SKM-1 (cell line): Measurements from ENCODE around the gene DYNC2LI1.

Source experiments
- DNase-seq: peaks from one replicate; lab custom pipeline; 2025; ENCODE audit not compliant: unreplicated experiment; lab: John Stamatoyannopoulos, UW

The DYNC2LI1 gene

GRCh38 chr2:43812947-43813346, 39.1 kb downstream of the DYNC2LI1 start:
- no peak for DNase-seq

- no peak for DNase-seq
Measured at GRCh38 chr2:43814711-43815110, 40.9 kb downstream of the DYNC2LI1 start.

GRCh38 chr2:43818761-43819160, 44.9 kb downstream of the DYNC2LI1 start:
- DNase-seq = no peak

- DNase-seq = no peak
Measured at GRCh38 chr2:43819491-43820163, 45.8 kb downstream of the DYNC2LI1 start.

GRCh38 chr2:43822839-43823238, 49.0 kb downstream of the DYNC2LI1 start:
- DNase-seq = no peak

- no peak for DNase-seq
Measured at GRCh38 chr2:43823751-43824150, 49.9 kb downstream of the DYNC2LI1 start.

- no peak for DNase-seq
Measured at GRCh38 chr2:43824512-43824911, 50.7 kb downstream of the DYNC2LI1 start.

- DNase-seq = no peak
Measured at GRCh38 chr2:43824951-43825493, 51.2 kb downstream of the DYNC2LI1 start.

GRCh38 chr2:43825841-43826240, 52.0 kb downstream of the DYNC2LI1 start:
- no peak for DNase-seq

- no peak for DNase-seq
Measured at GRCh38 chr2:43826305-43827250, 52.7 kb downstream of the DYNC2LI1 start.

GRCh38 chr2:43831543-43832294, 57.9 kb downstream of the DYNC2LI1 start:
- no peak for DNase-seq

GRCh38 chr2:43832457-43832856, 58.6 kb downstream of the DYNC2LI1 start:
- no peak for DNase-seq

GRCh38 chr2:43837033-43837432, 63.2 kb downstream of the DYNC2LI1 start:
- DNase-seq = no peak

GRCh38 chr2:43837831-43838559, 64.2 kb downstream of the DYNC2LI1 start:
- DNase-seq = no peak

- DNase-seq = no peak
Measured at GRCh38 chr2:43838560-43839267, 64.9 kb downstream of the DYNC2LI1 start, which contains the start of the genes ABCG5 and ABCG8. TSS of gene ABCG5 (minus strand) at chr2:43838839. CDS start at chr2:43838679, 160 bp downstream. TSS of gene ABCG8 (plus strand) at chr2:43838971. CDS start at chr2:43839054, 83 bp downstream.

- no peak for DNase-seq
Measured at GRCh38 chr2:43839776-43840564, 66.1 kb downstream of the DYNC2LI1 start.

GRCh38 chr2:43840965-43841364, 67.1 kb downstream of the DYNC2LI1 start:
- DNase-seq = no peak

GRCh38 chr2:43841949-43842865, 68.4 kb downstream of the DYNC2LI1 start:
- no peak for DNase-seq
